Sigmoid colon (tissue), 7 donors: Measurements from ENCODE around the gene PIMREG. TPM values are rescaled to one million over a fixed set of nuclear protein-coding genes. Genes with fewer than 3 reads are reported as not detected.

ENCODE experiments used
- DNase-seq: peaks from one replicate; pipeline ENCODE4 v3.0.0-alpha.2; 2019
- H3K27ac ChIP-seq, 4 donors: fragments of 200-600 bp; sonication (generic); one replicate each; pipeline ENCODE4 v1.5.1; 2016 to 2019; ENCODE audit warnings: mild to moderate bottlenecking in 1 of 4
- H3K27me3 ChIP-seq, 3 donors: fragments of 200-600 bp; sonication (generic); one replicate each; pipeline ENCODE4 v1.5.1; 2019; ENCODE audit warnings: mild to moderate bottlenecking in 1 of 3
- H3K36me3 ChIP-seq, 4 donors: fragments of 200-600 bp; sonication (generic); one replicate each; pipeline ENCODE4 v1.5.1; 2016 to 2019
- H3K4me1 ChIP-seq, 4 donors: fragments of 200-600 bp; sonication (generic); one replicate each; pipeline ENCODE4 v1.5.1; 2017 to 2019
- H3K4me3 ChIP-seq, 4 donors: fragments of 200-600 bp; sonication (generic); one replicate each; pipeline ENCODE4 v1.5.1; 2017 to 2019; ENCODE audit warnings: mild to moderate bottlenecking in 2 of 4, moderate library complexity in 1 of 4
- H3K9me3 ChIP-seq, 4 donors: fragments of 200-600 bp in 3 of 4; sonication (generic) in 3 of 4; one replicate each; pipeline versions ENCODE4 v1.5.1 to v1.6.1; 2013 to 2019
- EP300 ChIP-seq, 4 donors: sonication (generic); formaldehyde crosslinking; IDR thresholded peaks; one replicate each; pipeline ENCODE4 v1.6.1; 2017; ENCODE audit warnings: antibody characterized with exemption in 4 of 4
- POLR2A ChIP-seq, 2 donors: fragments of 450-650 bp; IDR thresholded peaks; one replicate each; pipeline ENCODE4 v1.6.1; 2016; ENCODE audit warnings: antibody characterized with exemption in 2 of 2, mild to moderate bottlenecking in 2 of 2, moderate library complexity in 2 of 2
- POLR2AphosphoS5 ChIP-seq, 4 donors: sonication (generic); formaldehyde crosslinking; IDR thresholded peaks; one replicate each; pipeline ENCODE4 v1.6.1; 2017; ENCODE audit warnings: antibody characterized with exemption in 4 of 4
- WGBS, 2 donors: extraction: QIAGEN DNeasy Blood & Tissue Kit; methylation state at CpG; one replicate each; pipeline ENCODE4 v1.1.7; 2013; 5-methylcytosine and 5-hydroxymethylcytosine counted together
- intact Hi-C: fragments of 100-400 bp; cut with DNase I; formaldehyde crosslinking; loops from one replicate; pipeline ENCODE4 v1.15.1; 2023
- polyA plus RNA-seq, 3 donors: library from polyadenylated mRNA; stranded (reverse); fragments of 200-250 nt; gene quantifications; one replicate each; pipeline ENCODE4 v1.2.3, GENCODE V29; 2013
- total RNA-seq, 4 donors: library from RNA; depleted of rRNA; stranded (reverse); fragments of >200 nt; gene quantifications; one replicate each; pipeline ENCODE4 v1.1.0, GENCODE V29; 2016
- TF ChIP-seq, protein P1 (sequence below), 4 experiments: fragments of 450-650 bp in 3 of 4; fragments of 200-600 bp in 1 of 4; IDR thresholded peaks; one replicate each; pipeline ENCODE4 v1.5.1; 2016 to 2019; ENCODE audit warnings: antibody characterized with exemption in 4 of 4, mild to moderate bottlenecking in 3 of 4, moderate library complexity in 2 of 4
- donor health status: healthy with polysubstance abuse.
- donor health status: Bipolar disorder and iron deficiency.
- donor health status: healthy.

Gene PIMREG
- total and polyA plus RNA-seq, 7 donors: 2.5 to 7.8 TPM; not detected in 5

DNA sequence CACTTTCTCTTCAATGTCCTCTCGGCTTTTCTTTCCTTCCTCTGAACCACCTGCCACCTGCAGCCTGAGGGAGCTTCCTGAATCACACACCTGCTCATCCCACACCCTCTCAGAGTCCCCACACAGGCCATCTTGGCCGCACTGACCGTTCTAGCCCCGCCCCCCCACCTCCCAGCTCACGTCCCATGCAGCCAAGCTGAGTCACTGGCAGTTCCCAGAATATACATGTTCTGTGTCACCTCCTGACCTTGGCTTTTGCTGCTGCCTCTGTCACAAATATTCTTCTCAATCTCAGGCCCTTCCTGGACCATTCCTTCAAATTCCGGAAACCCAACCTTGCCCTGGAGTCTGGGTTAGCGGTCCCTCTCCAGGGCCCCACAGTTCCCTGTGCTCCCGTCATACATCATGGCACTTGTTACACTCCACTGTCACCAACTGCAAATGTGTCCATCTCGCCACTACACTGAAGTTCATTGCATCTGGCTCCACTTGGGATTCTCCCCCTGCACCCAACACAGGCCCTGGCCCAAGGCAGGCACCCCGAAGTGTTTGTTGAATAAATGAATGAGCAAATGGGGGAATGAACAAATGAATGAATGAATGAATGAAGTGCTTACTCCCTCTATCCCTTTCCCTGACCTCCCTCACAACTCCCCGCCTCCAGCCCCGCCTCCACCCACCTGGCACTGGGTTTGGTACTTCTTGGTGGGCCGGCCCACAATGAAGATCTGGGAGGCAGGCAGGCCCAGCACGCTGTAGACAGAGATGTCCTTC is 12.8 kb downstream of the PIMREG start:
- H3K4me1 ChIP-seq: peaks cover 0 to 13% (median 3%) of the 10 kb centered on the region in 4 donors
- no peak for DNase-seq
- no peak for TF ChIP-seq POLR2AphosphoS5 (IDR thresholded peaks at IDR 0.05)
- no peak for TF ChIP-seq POLR2A (IDR thresholded peaks at IDR 0.05)
- TF ChIP-seq, protein P1, sequence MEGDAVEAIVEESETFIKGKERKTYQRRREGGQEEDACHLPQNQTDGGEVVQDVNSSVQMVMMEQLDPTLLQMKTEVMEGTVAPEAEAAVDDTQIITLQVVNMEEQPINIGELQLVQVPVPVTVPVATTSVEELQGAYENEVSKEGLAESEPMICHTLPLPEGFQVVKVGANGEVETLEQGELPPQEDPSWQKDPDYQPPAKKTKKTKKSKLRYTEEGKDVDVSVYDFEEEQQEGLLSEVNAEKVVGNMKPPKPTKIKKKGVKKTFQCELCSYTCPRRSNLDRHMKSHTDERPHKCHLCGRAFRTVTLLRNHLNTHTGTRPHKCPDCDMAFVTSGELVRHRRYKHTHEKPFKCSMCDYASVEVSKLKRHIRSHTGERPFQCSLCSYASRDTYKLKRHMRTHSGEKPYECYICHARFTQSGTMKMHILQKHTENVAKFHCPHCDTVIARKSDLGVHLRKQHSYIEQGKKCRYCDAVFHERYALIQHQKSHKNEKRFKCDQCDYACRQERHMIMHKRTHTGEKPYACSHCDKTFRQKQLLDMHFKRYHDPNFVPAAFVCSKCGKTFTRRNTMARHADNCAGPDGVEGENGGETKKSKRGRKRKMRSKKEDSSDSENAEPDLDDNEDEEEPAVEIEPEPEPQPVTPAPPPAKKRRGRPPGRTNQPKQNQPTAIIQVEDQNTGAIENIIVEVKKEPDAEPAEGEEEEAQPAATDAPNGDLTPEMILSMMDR (IDR thresholded peaks at IDR 0.05): no peak
- TF ChIP-seq EP300 (IDR thresholded peaks at IDR 0.05): no peak
- intact Hi-C loops: no loop called here
- no peak overlapping the region for H3K27ac ChIP-seq
- H3K36me3 ChIP-seq: peaks cover 0 to 8% (median 4%) of the 10 kb centered on the region in 4 donors
- H3K4me3 ChIP-seq: no peak overlapping the region
- H3K9me3 ChIP-seq: no peaks in the 10 kb centered on the region
- no peaks in the 10 kb centered on the region for H3K27me3 ChIP-seq
- WGBS, 2 donors: 60 to 72% methylated on average over 14 of the region's 14 CpGs

DNA sequence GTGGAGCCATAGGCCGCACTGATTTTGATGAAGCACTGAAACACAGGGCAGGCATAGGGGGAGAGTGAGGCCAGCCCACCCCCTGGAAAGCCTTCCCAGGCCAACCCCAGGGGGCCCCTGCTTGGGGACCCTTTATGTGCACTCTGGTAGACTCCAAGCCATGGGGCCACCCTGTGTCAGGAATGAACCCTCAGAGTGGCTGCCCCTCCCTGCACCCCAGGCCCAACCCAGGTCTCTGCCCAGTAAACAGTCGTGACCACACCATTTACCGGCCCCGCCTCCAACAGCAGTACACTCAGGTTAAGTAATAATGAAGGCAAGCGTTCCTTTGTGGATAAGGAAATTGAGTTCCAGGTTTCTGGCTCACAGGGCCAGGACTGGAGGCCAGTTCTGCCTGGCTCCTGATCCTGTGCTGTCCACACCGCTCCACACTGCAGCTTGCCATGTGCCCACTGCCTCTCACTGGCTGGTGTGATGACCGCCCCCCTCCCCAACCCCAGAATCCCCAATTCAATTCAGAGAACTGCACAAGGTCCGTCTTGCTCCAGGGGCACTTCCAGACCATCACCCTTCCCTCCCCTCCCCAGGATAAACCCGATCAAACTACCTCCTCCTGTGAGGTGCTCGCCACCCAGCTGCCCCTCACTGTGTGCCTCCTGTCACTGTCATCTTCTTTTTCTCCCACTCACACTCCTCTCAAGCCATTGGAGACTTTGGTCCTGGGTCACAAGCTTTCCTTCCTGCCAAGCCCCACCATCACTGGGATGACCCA is 13.6 kb downstream of the PIMREG start:
- no peak overlapping the region for H3K27ac ChIP-seq
- DNase-seq: no peak
- peaks cover 0 to 8% (median 4%) of the 10 kb centered on the region in 4 donors for H3K36me3 ChIP-seq

DNA sequence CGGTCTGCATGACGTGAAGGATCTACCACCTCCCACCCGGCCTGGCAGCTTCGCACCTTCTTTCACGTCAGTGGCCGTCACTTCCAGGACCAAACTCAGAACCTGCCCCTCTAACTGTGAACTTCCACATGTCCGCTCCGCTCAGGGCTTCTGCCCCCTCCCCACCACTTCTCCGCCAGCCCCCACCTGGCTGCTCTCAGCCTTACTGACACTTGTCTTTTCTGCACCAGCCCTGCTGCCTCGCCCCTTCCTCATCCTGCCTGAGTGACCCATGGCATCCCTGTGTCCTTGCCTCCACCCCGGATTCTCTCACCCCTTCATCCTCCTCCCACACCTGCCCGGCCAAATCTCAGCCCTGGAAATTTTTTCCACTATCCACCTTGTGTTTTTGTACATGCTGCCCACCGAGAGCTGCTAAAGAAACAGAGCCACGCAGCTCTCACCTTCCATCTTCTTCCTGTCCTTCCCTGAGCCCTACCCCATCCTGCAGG is 14.2 kb downstream of the PIMREG start:
- no peaks in the 10 kb centered on the region for H3K27me3 ChIP-seq
- peaks cover 0 to 8% (median 5%) of the 10 kb centered on the region in 4 donors for H3K36me3 ChIP-seq
- TF ChIP-seq, protein P1 (IDR thresholded peaks at IDR 0.05): no peak
- TF ChIP-seq POLR2AphosphoS5 (IDR thresholded peaks at IDR 0.05): no peak
- no peak for TF ChIP-seq EP300 (IDR thresholded peaks at IDR 0.05)
- TF ChIP-seq POLR2A (IDR thresholded peaks at IDR 0.05): no peak
- intact Hi-C loops: no loop called here
- no peak for DNase-seq
- no peaks in the 10 kb centered on the region for H3K9me3 ChIP-seq
- H3K27ac ChIP-seq: no peak overlapping the region
- H3K4me3 ChIP-seq: no peak overlapping the region
- WGBS, 2 donors: 84 to 87% methylated on average over 14 of the region's 14 CpGs
- H3K4me1 ChIP-seq: peaks cover 0 to 13% (median 3%) of the 10 kb centered on the region in 4 donors

More for the DNA sequence above, 13.6 kb downstream of the PIMREG start:
- WGBS, 2 donors: 48 to 77% methylated on average over 10 of the region's 10 CpGs
- H3K9me3 ChIP-seq: no peaks in the 10 kb centered on the region
- peaks cover 0 to 13% (median 3%) of the 10 kb centered on the region in 4 donors for H3K4me1 ChIP-seq
- H3K27me3 ChIP-seq: no peaks in the 10 kb centered on the region
- no peak for TF ChIP-seq POLR2AphosphoS5 (IDR thresholded peaks at IDR 0.05)
- TF ChIP-seq POLR2A (IDR thresholded peaks at IDR 0.05): no peak
- no peak for TF ChIP-seq EP300 (IDR thresholded peaks at IDR 0.05)
- TF ChIP-seq, protein P1 (IDR thresholded peaks at IDR 0.05): no peak
- H3K4me3 ChIP-seq: no peak overlapping the region
- intact Hi-C loops: no loop called here

DNA sequence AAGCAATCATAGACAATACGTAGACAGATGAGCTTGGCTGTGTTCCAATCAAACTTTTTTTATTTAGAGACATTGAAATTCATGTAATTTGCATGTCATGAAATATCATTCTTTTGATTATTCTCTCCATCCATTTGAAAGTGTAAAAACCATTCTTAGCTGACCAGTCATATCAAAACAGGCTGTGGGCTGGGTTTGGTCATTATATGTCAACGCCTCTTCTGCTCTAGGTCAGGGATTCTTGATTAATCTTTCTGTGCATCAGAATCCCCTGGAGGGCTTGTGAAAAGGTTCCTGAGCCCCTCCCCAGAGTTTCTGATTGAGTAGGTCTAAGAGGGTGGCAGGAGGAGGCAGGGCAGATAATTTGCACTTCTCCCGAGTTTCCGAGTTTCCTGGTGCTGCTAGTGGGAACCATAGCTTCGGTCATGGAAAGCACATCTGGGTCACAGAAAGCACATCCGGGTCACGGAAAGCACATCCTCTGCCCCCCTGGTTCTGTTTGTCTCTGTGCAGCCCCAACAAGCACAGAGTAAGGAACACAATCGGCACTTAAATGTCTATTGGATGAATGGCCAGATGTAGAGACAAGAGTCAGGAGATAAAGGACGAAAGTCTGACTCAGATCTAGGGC is 16.4 kb downstream of the PIMREG start:
- intact Hi-C loops: no loop called here
- H3K27ac ChIP-seq: no peak overlapping the region
- no peak overlapping the region for H3K4me3 ChIP-seq
- H3K36me3 ChIP-seq: peaks cover 0 to 16% (median 5%) of the 10 kb centered on the region in 4 donors
- H3K27me3 ChIP-seq: no peaks in the 10 kb centered on the region
- TF ChIP-seq POLR2A (IDR thresholded peaks at IDR 0.05) (no peak), POLR2AphosphoS5 (IDR thresholded peaks at IDR 0.05) (no peak), EP300 (IDR thresholded peaks at IDR 0.05) (no peak)
- TF ChIP-seq, protein P1 (IDR thresholded peaks at IDR 0.05): no peak
- DNase-seq: no peak
- peaks cover 0 to 7% (median 0%) of the 10 kb centered on the region in 4 donors for H3K4me1 ChIP-seq
- WGBS, 2 donors: 88 to 90% methylated on average over 9 of the region's 9 CpGs
- H3K9me3 ChIP-seq: no peaks in the 10 kb centered on the region
